ENCODE data around the gene MAP4K2.

The MAP4K2 gene

GRCh38 chr11:64835616-64836447 lies 32.8 kb upstream of the MAP4K2 start:
- no peak for TF ChIP-seq ARNT (IDR thresholded peaks at IDR 0.05)
- ChIA-PET CTCF (no interaction called here), POLR2A (interaction anchor here (1.0 kb wide), 1 partner anchor 57 kb away, joined by 4 read pairs; the partner anchor contains the start of gene SF1)
- DNase-seq (ENCODE audit: extremely low spot score), result no peak

DNA sequence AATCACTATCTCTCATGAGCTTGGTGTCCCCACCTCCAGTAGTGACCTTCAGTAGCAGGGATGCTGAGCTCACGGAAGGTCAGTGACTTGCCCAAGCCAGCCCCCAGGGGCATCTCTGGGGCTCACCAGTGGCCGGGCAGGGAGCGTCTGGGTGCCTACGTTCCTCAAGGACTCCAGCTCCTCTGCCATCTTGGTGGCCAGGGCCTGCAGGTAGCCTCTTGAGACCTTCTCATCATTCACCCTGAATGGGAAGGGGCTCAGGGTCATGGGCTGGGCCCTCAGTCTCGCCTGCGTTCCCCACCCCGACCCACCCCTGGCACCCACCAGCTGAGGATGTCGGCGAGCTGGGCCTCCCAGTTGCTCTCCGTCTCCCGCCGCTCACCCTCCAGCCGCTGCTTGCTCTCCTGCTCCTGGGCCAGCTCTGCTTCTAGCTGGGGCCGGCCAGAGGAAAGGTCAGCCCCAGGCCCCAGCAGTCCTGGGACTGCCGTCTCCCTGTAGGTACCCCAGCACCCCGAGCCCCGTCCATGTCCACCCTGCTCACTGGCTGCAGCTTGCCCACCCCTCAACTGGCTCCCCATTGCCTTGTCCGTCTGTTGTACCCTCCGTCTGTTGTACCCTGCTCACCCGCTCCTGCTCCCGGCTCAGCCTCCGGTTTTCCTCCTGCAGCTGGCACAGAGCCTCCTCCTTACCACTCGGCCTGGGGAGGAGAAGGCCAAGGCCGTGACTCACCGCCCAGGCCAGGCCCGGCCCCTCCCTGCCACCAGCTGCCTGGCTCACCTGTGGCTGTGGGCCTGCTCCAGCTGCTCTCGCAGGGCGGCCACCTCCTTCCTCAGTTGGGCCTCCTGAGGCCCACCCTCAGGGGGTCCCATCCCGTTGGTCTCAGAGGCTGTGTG lies 32.0 kb upstream of the MAP4K2 start:
- CTCF ChIA-PET, result interaction anchor here (1.0 to 1.3 kb wide), 2 partner anchors 9 kb away, joined by 3 read pairs; partner anchors contain the start of gene CDC42BPG

GRCh38 chr11:64834031-64834722 lies 31.2 kb upstream of the MAP4K2 start:
- ChIA-PET CTCF (interaction anchor here (0.6 to 1.3 kb wide), 3 partner anchors 9 to 140 kb away, joined by 3 read pairs; partner anchors contain the start of gene CDC42BPG), POLR2A (interaction anchor here (1.2 kb wide), 1 partner anchor 55 kb away, joined by 3 read pairs; no protein-coding TSS in a partner anchor)
- TF ChIP-seq TARDBP (IDR thresholded peaks at IDR 0.05), result no peak
- TF ChIP-seq FOXA1 (IDR thresholded peaks at IDR 0.05), result no peak
- TF ChIP-seq ELF4 (IDR thresholded peaks at IDR 0.05), result no peak
- no peak for TF ChIP-seq SUZ12 (IDR thresholded peaks at IDR 0.05)
- TF ChIP-seq FOXK2 (IDR thresholded peaks at IDR 0.05), result no peak
- TF ChIP-seq ZNF384 (IDR thresholded peaks at IDR 0.05), result no peak
- TF ChIP-seq ARNT (IDR thresholded peaks at IDR 0.05), result no peak
- TF ChIP-seq SP1 (IDR thresholded peaks at IDR 0.05), result no peak
- no peak for TF ChIP-seq HDGF (IDR thresholded peaks at IDR 0.05; ENCODE audit: borderline replicate concordance)
- TF ChIP-seq L3MBTL2 (conservative IDR thresholded peaks at IDR 0.05), result no peak
- TF ChIP-seq BHLHE40 (IDR thresholded peaks at IDR 0.05; ENCODE audit: borderline replicate concordance), result no peak
- TF ChIP-seq LEF1 (IDR thresholded peaks at IDR 0.05; ENCODE audit: borderline replicate concordance), result no peak
- TF ChIP-seq NFRKB (IDR thresholded peaks at IDR 0.05), result no peak
- no peak for TF ChIP-seq CTBP1 (IDR thresholded peaks at IDR 0.05; ENCODE audit: borderline replicate concordance)
- no peak for TF ChIP-seq PKNOX1 (IDR thresholded peaks at IDR 0.05)
- TF ChIP-seq FOXM1 (IDR thresholded peaks at IDR 0.05; ENCODE audit: borderline replicate concordance), result no peak

More for the DNA sequence above, 32.0 kb upstream of the MAP4K2 start:
- POLR2A ChIA-PET, result interaction anchor here (1.2 kb wide), 1 partner anchor 56 kb away, joined by 3 read pairs; no protein-coding TSS in a partner anchor
- DNase-seq (ENCODE audit: extremely low spot score), result no peak
- TF ChIP-seq SUZ12 (IDR thresholded peaks at IDR 0.05) (no peak), BHLHE40 (IDR thresholded peaks at IDR 0.05; ENCODE audit: borderline replicate concordance) (no peak)

GRCh38 chr11:64833509-64833908 lies 30.5 kb upstream of the MAP4K2 start:
- TF ChIP-seq BHLHE40 (IDR thresholded peaks at IDR 0.05; ENCODE audit: borderline replicate concordance), result no peak
- no peak for TF ChIP-seq FOXM1 (IDR thresholded peaks at IDR 0.05; ENCODE audit: borderline replicate concordance)
- no peak for TF ChIP-seq NFRKB (IDR thresholded peaks at IDR 0.05)
- no peak for TF ChIP-seq HDGF (IDR thresholded peaks at IDR 0.05; ENCODE audit: borderline replicate concordance)
- TF ChIP-seq FOXA1 (IDR thresholded peaks at IDR 0.05), result no peak
- TF ChIP-seq L3MBTL2 (conservative IDR thresholded peaks at IDR 0.05), result no peak
- no peak for TF ChIP-seq ELF4 (IDR thresholded peaks at IDR 0.05)
- no peak for TF ChIP-seq ZNF384 (IDR thresholded peaks at IDR 0.05)
- no peak for TF ChIP-seq SUZ12 (IDR thresholded peaks at IDR 0.05)
- TF ChIP-seq SP1 (IDR thresholded peaks at IDR 0.05), result no peak
- no peak for TF ChIP-seq FOXK2 (IDR thresholded peaks at IDR 0.05)
- no peak for DNase-seq (ENCODE audit: extremely low spot score)
- POLR2A ChIA-PET, result interaction anchor here (1.0 to 1.2 kb wide), 2 partner anchors 55 kb away, joined by 3 read pairs; partner anchors contain the start of gene SF1
- CTCF ChIA-PET, result interaction anchor here (0.6 kb wide), 1 partner anchor 141 kb away, joined by 3 read pairs; no protein-coding TSS in a partner anchor

More at GRCh38 chr11:64834031-64834722, 31.2 kb upstream of the MAP4K2 start:
- DNase-seq (ENCODE audit: extremely low spot score), result no peak

DNA sequence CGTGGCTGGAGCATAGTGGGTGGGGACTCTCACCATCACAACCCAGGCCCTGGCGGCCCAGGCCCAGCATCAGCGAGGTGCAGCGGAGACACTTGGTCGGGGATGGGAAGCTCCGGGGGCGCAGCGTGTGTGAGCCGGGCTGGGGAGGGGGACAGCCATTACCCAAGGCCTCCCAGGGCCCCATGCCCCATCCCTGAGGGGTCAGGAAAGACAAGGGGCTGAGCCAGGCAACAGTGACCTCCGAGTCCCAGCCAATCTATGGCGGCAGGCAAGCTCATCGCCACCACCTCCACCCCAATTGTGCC lies 30.1 kb upstream of the MAP4K2 start:
- POLR2A ChIA-PET, result interaction anchor here (1.0 kb wide), 1 partner anchor 55 kb away, joined by 3 read pairs; the partner anchor contains the start of gene SF1
- no peak for DNase-seq (ENCODE audit: extremely low spot score)
- CTCF ChIA-PET, result no interaction called here
- TF ChIP-seq FOXA1 (IDR thresholded peaks at IDR 0.05) (no peak), HDGF (IDR thresholded peaks at IDR 0.05; ENCODE audit: borderline replicate concordance) (no peak), FOXK2 (IDR thresholded peaks at IDR 0.05) (no peak), NFRKB (IDR thresholded peaks at IDR 0.05) (no peak), FOXM1 (IDR thresholded peaks at IDR 0.05; ENCODE audit: borderline replicate concordance) (no peak), TARDBP (IDR thresholded peaks at IDR 0.05) (no peak), BHLHE40 (IDR thresholded peaks at IDR 0.05; ENCODE audit: borderline replicate concordance) (no peak), SP1 (IDR thresholded peaks at IDR 0.05) (no peak), CTBP1 (IDR thresholded peaks at IDR 0.05; ENCODE audit: borderline replicate concordance) (no peak)

DNA sequence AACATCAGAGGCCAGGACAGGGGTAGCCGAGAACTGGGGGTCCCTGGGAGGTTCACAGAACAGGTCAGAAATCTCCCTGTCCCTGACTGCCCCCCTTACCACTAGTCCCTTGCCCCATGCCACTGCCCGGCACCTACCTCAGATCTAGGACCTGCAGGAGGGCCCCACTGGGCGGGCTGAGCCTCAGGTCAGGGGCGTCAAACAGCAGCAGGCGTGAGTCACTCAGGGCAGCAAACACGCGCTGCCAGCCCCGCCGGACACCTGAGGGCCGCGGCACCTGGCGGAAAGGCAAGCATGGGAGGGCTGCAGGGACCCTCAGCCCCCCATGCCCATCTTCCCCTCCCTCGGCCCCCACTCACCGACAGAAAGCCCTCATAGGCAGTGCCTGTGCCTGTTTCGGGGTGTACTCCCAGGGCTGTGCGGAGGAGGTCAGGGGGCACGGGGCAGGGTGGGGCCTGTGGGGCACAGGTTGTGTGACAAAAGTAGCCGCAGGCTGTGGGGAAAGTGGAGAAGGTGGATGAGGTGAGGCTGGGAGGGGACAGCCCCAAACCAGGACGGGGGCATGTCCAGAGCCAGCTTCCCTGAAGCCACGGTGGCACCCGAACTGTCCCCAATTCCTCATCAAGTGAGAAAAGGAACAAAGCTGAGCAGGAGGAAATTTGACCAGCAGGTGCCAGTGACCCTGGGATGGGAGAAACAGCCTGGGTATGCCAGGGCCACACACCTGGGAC lies 29.6 kb upstream of the MAP4K2 start:
- TF ChIP-seq SUZ12 (IDR thresholded peaks at IDR 0.05) (no peak), HDGF (IDR thresholded peaks at IDR 0.05; ENCODE audit: borderline replicate concordance) (no peak), ARNT (IDR thresholded peaks at IDR 0.05) (no peak), SP1 (IDR thresholded peaks at IDR 0.05) (no peak), FOXK2 (IDR thresholded peaks at IDR 0.05) (no peak), FOXA1 (IDR thresholded peaks at IDR 0.05) (no peak), NFRKB (IDR thresholded peaks at IDR 0.05) (no peak), CTBP1 (IDR thresholded peaks at IDR 0.05; ENCODE audit: borderline replicate concordance) (no peak), PKNOX1 (IDR thresholded peaks at IDR 0.05) (no peak), BHLHE40 (IDR thresholded peaks at IDR 0.05; ENCODE audit: borderline replicate concordance) (no peak), LEF1 (IDR thresholded peaks at IDR 0.05; ENCODE audit: borderline replicate concordance) (no peak), ELF4 (IDR thresholded peaks at IDR 0.05) (no peak), ZNF384 (IDR thresholded peaks at IDR 0.05) (no peak), TARDBP (IDR thresholded peaks at IDR 0.05) (no peak), FOXM1 (IDR thresholded peaks at IDR 0.05; ENCODE audit: borderline replicate concordance) (no peak)
- no peak for DNase-seq (ENCODE audit: extremely low spot score)
- POLR2A ChIA-PET, result interaction anchor here (1.0 kb wide), 1 partner anchor 54 kb away, joined by 3 read pairs; the partner anchor contains the start of gene SF1
- CTCF ChIA-PET, result no interaction called here
